Myocyte (in vitro differentiated cells): ENCODE results near the gene ZNF23. TPM values are rescaled to one million over a fixed set of nuclear protein-coding genes. Genes with fewer than 3 reads are reported as not detected.
"Not testable (repeated sequence)": the region's sequence is repeated elsewhere in the genome, so short reads cannot be mapped to it uniquely, and the experiment has no call there.

Source experiments
- DNase-seq: peaks from one replicate; pipeline ENCODE4 v3.0.0-alpha.2; 2012; ENCODE audit warnings: low read depth
- polyA plus RNA-seq: library from polyadenylated mRNA; unstranded; fragments of >200 nt; gene quantifications from one replicate; pipeline ENCODE4 v1.2.1, GENCODE V29; 2012; ENCODE audit warnings: missing spikeins
- total RNA-seq: library from RNA; depleted of rRNA; stranded (reverse); fragments of >200 nt; gene quantifications from 2 replicates; pipeline ENCODE4 v1.2.3, GENCODE V29; 2014

The ZNF23 gene
- total RNA-seq: 8.9 and 9.0 TPM in 2 replicates
- 7.4 TPM for polyA plus RNA-seq

DNA sequence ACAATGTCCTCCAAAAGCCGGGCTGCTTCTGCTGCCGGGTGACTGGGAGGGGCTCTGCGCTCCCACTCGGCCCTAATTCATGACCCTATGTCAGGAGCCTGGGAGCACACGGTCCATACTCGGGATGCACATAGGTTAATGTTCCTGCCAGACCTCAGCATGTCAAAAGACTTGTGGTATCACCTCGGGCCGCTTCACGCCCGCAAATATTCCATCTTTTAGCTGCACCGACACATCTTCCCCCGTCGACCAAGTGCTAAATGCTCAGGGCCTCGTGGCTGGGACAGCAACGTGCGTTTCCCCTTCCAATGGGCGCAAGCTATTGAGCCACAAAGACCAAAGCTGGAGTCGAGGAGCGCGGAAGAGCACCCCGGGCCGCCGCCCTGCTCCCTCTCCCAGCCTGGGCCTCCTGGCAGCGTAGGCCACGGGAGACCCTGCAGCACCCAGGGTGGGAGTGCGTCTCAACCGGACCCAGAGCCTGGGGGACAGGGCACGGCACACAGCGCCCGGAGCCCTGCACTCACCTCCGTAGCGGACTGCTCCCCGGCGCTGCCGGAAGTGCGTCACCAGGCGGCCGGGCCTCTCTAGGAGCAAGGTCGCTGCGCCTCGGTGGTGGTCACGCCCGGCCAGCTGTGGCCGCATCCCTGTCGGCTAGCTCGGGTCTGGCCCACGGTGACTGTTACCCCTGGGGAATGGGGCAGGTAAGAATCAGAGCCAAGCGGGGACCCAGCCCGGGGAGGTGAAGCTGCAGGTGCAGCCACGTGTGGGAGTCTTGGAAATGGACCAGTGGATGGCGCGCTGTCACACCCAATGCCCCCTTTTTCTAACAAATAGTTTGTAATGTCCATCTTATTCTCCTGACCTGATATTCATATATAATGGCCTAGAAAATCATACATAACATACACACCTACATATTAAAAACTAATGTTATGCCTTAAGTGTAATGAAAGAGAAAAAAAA lies at the start of gene ZNF23:
Gene ZNF23, minus strand, starts transcription at position 562 of the 963 bp plus-strand sequence. CDS start 5,451 bp downstream, outside the sequence.
- peak; percentile 79 for DNase-seq

DNA sequence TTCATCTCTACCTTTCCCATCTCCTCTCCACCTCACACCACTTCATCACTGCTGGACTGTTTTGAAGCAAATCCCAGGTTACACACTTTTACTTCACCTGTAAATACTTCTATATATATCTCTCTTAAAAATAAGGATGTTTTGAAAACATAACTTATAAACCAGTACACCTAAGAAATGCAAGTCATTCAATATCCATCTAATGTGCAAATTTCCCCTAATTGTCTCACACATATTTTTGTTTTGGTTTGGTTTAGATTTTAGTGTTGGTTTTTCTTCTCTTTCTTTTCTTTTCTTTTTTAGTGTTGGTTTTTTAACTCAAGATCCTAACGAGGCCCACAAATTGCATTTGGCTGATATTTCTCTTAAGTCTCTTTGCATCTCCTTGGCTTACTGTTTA lies 45.0 kb upstream of the ZNF23 start:
- DNase-seq: no peak

DNA sequence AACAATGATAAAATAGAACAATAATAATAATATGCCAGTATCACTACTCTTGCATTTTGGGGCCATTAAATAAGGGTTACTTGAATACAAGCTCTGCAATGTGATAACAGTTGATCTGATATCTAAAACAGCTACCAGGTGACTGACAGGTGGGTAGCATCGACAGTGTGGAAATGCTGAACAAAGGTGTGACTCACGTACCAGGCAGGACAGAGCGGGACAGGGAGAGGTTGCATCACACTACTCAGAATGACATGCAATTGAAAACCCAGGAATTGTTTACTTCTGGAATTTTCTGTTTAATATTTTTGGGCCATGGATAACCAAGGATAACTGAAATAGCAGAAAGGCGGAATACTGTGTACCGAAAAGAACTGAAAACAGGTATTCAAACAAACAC lies 42.9 kb upstream of the ZNF23 start:
- DNase-seq: no peak

DNA sequence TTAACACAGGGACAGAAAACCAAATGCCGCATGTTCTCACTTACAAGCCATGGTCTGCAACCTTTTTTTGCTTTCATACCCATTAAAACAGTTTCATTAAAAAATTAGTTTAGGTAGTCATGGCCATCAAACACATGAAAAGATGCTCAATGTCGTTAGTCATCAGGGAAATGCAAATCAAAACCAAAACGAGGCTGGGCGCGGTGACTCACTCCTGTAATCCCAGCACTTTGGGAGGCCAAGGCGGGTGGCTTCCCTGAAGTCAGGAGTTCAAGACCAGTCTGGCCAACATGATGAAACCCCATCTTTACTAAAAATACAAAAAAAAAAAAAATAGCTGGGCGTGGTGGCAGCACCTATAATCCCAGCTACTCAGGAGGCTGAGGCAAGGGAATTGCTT lies 42.0 kb upstream of the ZNF23 start:
- not testable (repeated sequence) for DNase-seq

DNA sequence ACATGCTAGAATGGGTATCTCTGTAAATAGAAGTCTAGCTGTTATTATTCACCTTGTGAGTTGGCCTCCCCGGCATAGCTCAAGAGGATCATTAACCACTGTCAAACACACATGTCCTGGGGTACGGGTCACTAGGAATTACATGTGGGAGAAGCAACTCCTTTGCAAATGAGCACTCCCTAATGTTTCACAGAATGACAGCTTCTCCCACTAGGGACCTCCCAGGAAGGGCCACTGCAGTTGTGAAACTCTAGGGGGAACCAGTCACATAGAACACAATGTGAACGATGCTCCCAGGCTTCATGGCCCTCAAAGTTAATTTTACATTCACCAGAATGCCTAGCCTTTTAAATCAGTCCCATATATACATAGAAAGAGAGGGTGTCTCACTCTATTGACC lies 39.5 kb upstream of the ZNF23 start:
- no peak for DNase-seq

DNA sequence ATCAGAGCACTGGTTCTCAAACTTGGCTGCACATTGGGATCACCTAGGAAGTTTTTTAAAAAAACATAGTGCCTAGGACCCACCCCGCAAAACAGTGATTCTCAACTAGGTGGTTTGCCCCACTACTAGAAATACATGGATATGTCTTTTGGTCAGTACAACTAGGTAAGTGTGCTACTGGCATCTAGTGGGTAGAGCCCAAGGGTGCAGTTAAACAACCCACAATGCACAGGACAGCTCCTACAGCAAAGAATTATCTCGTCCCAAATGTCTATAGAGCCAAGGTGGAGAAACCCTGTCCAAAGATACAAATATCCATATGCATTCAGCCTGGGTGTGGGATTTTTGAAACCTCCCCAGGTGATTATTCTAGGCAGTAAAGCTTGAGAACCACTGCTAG lies 38.9 kb upstream of the ZNF23 start:
- no peak for DNase-seq

DNA sequence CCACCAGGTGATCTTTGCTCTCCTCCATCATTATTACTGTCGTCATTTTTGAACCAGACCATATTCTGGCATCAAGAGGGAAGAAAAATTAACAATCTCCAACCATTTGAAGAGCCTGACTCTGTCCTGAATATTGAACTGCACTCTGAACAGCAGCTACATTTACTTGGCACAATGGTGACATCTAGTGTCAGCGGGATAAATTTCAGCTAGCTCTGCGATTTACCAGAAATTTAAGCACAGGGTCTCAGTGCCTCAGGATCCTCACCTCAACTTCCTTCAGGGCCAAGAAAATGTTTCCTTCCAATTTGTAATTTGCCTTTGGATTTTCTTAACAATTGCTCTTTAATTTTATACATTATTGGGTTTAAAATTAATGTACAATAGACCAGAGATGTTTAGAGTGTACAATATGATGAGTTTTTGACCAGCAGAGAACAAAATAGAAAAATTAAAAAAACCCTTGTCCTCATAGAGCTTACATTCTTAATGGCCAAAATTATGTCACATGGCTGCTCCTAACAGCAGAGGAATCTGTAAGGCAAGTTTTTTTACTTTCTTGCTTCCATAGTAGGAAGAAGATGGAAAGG lies 37.8 kb upstream of the ZNF23 start:
- DNase-seq: peak; percentile 67

DNA sequence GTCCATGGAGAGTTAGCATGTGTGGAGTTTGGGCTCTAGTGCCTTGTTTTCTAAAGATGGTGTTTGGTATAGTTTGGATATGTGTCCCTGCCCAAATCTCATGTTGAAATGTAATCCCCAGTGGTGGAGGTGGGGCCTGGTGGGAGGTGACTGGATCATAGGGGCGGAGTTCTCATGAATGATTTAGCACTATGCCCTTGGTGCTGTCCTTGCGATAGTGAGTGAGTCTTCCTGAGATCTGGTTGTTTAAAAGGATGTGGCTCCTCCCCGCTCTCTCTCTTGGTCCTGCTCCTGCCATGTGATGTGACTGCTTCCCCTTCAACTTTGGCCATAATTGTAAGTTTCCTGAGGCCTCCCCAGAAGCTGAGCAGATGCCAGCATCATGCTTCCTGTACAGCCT lies 36.0 kb upstream of the ZNF23 start:
- no peak for DNase-seq

DNA sequence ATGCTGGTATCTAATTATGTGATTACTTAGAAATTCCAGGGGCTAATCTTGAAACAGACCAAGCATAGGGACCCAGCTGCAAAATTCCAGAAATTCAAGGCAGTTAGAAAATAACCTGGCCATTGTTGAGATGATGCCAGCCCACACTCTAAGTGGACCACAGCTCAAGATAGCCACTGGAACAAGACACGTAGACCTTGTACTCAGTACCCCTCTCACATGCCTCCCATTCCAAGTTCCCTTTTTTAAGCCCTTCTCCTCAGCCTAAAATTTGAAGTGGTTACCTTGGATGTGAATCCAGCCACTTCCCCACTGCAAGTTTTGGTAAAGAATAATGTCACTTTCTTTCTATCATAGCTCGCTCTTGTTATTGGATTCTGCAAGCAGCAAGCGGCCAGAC lies 31.2 kb upstream of the ZNF23 start:
- no peak for DNase-seq

DNA sequence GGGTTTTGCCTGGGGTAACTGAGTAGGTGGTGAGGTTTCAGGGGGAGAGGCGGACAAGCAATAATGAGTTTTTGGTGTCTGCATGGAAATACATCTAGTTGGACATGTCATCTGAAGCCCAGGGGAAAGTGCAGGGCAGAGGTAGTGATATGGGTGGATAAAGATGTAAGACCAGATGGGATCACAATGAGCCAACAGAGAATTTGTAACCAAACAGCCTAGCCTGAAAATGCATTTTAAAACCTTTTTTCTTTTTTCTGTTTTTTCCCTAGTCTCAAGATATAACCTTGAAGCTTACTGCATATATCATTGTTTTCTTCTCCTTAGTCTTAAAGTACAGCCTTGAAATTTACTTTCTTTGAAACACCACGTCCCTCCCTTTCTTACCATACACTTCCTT lies 30.7 kb upstream of the ZNF23 start:
- DNase-seq: no peak

DNA sequence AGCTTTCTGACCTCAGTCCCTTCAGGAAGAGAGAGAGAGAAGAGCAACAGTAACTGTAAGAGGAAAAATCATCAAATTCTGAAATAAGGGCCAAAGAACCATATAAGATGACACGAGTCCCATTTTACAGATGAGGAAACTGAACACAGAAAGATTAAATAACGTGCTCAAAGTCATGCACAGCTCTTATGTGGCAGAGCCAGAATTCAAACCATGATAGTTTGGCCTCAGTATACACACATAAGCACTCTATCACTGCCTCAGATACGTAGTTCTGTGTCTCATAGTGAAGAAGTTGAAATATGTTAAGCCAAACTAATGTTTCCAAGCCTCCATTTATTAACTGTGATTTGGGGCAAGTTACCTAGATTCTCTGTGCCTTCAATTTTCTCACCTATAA lies 29.0 kb upstream of the ZNF23 start:
- no peak for DNase-seq

DNA sequence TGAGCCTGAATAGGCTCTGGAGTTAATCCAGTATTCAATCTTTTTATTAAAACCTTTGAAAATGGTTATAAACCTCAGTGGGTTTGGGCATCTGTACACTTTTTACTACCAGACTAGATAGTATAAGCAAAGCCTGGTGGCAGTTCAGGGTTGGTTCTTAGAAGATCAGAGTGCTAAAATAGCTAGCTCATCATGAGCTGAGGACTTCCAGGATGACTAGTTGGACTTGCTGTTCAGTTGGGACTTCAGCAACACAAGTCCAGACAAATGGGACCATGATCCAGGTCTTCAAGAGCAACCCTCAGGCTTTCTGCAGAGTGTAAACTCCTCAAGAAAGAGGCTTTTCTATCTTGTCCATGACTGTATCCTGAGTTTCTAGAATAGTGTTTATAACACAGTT lies 28.3 kb upstream of the ZNF23 start:
- DNase-seq: no peak

DNA sequence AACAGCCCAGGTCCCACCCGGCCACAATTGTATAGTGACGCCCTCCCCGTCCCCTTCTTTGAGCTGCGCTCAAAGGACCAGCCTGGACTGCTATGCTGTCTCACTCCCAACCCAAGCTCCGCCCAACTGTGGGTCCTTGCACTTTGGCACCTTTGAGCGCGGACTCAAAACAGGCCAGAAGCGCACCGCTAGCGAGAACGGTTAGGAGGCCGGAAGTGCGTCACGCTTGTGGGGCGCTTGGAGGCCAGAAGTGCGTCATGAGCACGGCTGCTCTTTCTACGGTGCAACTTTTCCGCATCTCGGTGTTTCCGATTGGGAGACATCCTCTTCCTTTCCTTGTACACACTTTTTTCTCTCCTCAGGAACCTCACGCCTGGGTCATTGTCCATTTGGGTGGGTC lies 27.1 kb upstream of the ZNF23 start, which contains the start of gene ZNF19:
Gene ZNF19, minus strand, starts transcription at position 203 of the 400 bp plus-strand sequence. CDS start 7,210 bp downstream, outside the sequence.
- DNase-seq: no peak

DNA sequence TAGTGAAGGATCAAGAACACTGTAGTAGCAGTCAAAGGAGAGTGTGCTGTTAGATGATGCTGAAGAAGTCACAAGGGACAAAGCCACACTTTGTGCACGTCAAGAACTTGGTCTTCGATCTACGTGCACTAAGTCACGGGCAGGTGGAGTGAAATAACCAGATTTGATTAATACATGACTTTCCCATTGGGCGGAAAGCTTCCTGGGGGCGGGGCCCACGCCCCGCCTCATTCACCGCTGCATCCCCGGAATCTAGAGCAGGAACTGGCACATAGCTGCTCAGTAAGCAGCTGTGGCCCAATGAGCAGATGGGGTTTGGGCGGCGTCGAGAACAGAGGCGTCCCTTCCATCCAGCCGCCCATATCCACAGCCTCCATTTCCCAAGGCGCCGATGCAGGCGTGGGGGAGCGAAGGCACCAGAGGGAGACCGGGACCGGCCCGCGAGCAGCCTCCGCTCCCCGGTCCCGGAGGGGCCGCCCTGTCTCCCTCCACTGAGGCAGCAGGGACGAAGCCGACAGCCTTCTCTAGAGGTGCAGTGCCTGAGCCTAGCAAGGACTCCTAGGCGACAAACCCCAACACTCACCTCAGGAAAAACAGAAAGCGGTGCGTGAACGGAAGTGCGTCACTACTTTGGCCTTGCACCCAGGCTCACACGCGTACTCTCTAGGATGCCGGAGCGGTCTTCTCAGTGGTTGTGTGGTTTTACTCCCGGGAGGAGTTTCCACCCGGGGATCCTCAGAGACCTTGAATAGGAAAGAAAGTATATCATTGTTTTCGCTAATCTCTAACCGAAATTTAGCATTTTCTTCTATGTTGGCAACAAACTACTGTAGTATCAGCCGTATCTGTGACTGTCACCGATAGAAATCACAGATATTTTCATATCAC lies 22.2 kb upstream of the ZNF23 start:
- DNase-seq: peak; percentile 92

DNA sequence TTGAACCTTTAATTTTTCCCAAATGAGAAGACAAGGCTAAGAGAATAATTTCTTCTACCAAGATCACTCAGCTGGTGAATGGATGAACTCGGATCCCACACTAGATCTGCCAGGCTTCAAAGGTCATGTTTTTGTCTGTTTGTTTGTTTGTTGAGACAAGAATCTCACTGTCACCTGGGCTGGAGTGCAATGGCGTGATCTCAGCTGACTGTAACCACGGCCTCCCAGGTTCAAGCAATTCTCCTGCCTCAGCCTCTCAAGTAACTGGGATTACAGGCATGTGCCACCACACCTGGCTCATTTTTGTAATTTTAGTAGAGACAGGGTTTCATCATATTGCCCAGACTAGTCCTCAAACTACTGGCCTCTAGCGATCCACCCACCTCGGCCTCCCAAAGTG lies 20.5 kb upstream of the ZNF23 start:
- DNase-seq: no peak

DNA sequence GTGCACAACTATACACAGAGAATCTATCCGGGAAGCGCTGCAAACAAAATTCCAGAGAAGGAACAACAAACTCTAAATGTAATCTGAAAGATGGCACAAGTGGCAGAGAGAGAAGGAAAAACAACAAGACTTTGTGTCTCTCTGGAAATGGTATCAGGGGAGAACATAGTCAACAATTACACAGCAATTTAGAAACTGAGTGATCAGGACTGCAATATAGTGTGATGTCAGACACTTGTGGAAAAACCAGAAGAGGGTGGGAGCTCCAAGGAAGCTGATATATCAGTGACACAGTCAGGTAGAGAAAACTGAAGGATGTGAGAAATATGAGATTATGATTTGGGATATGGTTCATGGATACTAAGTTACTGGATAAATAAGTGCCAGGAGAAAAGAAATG lies 18.9 kb upstream of the ZNF23 start:
- DNase-seq: no peak

DNA sequence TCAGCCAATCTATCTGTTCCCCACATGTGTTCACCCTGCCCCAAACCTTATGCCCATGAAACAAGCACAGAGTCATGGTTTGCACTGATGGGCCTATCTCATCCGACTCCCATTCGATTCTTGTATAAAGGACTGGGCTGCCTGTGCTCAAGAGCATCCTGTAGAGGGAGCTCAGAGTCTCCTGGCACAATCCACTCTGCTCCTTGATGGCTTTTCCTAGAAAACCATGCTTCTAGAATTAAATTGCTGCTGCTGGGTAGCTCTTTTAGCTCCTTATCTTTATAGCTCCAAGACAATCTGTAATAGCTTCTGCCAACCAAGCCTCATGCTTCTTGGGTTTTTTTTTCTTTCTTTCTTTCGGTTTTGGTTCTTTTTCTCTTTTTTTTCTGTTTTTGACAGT lies 17.4 kb upstream of the ZNF23 start:
- no peak for DNase-seq

DNA sequence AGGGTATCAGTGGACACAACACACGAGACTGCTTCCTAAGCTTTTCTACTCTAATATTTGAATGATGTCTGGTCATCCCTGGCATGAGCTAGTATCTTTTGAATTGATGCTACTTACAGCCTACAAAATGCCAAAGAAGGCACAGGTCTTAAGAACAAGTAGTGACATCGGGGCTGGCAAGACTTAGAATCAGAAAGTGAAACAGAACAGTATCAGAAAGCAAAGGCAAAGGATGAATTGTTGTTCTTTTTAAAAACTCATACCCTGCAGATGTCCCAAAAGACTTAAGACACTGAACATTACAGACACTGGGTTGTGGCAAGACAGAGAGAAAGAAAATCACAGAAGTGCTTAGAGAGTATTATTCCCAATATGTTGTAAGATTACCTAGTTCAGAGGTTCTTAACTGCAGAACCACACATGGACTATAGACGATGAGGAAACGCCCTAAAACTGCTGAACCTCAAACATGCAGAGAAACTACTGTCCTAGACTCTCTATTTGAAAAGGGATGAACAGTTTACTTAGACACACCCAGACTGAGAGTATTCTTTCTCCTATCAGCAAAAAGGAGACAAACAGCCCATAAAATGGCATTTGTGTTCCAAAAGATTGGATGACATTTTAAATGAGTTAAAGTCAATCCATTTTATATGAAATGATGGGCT lies 14.5 kb upstream of the ZNF23 start:
- no peak for DNase-seq

DNA sequence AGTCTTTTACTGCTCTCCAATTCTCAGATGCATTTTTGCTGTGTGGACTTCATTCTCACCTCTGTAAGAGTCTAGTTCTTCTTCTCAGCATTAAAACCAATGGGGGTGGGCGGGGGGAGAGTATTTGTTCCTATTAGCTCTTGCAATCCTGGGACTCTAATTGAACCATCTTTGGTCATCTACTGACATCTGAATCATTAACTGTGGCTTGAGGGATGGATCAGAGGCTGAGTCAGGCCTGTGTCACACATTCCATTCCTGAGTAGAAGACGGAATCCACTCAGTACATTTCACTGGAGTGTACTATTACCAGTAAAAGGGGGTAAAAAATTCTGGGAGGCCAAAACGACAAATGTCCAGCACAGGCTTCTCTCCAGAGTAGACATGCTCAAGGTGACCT lies 12.8 kb upstream of the ZNF23 start:
- peak; percentile 84 for DNase-seq

DNA sequence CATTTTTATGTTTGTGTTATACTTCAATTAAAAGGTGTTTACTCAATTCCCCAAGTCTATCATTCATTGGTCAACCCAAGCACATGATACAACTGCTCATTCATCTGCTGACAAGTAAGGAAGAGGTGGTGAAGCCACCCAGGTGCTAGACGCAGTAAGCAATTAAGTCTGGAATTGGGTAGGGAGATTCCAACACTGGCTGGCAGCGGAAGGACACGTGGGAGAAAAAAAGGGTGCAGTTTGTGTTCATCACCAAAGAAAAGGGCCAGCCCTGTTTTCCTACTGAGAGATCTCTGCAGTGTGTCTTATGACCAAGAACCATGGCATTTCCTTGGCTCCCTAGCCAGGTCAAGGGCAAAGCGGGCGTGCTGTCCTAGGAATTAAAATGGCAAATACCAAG lies 11.8 kb upstream of the ZNF23 start:
- DNase-seq: no peak

DNA sequence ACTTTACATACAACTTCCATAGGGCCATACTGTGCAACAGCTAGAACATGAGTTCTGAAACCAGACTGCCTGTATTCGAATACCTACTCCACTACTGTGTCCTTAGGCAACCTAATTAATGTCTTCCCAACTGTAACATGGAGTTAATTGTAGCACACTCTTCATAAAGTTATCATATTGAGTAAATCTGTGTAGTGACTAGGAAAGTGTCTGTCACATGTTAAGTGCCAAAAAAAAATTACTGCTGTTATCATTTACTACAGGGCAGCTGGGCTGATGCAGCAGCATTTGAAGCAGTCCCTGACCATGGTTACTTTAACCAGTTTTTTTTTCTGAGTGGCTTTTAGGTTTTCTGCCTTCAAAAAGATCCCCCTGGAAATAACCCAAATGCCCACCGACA lies 10.9 kb upstream of the ZNF23 start:
- no peak for DNase-seq
